Smooth muscle cell (in vitro differentiated cells): Measurements from ENCODE around the gene KLF1. TPM values are rescaled to one million over a fixed set of nuclear protein-coding genes. Genes with fewer than 3 reads are reported as not detected.
A peak's percentile ranks its signal among the peaks of the same experiment; 100 is the strongest.
"Not testable (repeated sequence)": the region's sequence is repeated elsewhere in the genome, so short reads cannot be mapped to it uniquely, and the experiment has no call there.

Source experiments
- DNase-seq: peaks from one replicate; lab custom pipeline; 2025; ENCODE audit not compliant: unreplicated experiment; lab: John Stamatoyannopoulos, UW
- H2AFZ ChIP-seq: fragments of 200-600 bp; sonication (generic); 2 replicates; pipeline ENCODE4 v1.6.0; 2016; ENCODE audit warnings: antibody characterized with exemption, low read depth, mild to moderate bottlenecking
- H3F3A ChIP-seq: fragments of 200-600 bp; sonication (generic); 2 replicates; pipeline ENCODE4 v1.6.0; 2017; ENCODE audit warnings: antibody characterized with exemption, low read depth
- H3K27ac ChIP-seq: fragments of 200-600 bp; sonication (generic); 2 replicates; pipeline ENCODE4 v1.5.1; 2016; ENCODE audit warnings: low read depth, mild to moderate bottlenecking
- H3K27me3 ChIP-seq: fragments of 200-600 bp; sonication (generic); 2 replicates; pipeline ENCODE4 v1.6.1; 2016; ENCODE audit warnings: low read depth, mild to moderate bottlenecking
- H3K36me3 ChIP-seq: fragments of 200-600 bp; sonication (generic); 2 replicates; pipeline ENCODE4 v1.5.1; 2016; ENCODE audit warnings: low read depth
- H3K4me1 ChIP-seq: fragments of 200-600 bp; sonication (generic); 2 replicates; pipeline ENCODE4 v1.5.1; 2016; ENCODE audit warnings: low read depth
- H3K4me2 ChIP-seq: fragments of 200-600 bp; sonication (generic); 2 replicates; pipeline ENCODE4 v1.6.0; 2016; ENCODE audit warnings: mild to moderate bottlenecking
- H3K4me3 ChIP-seq: fragments of 200-600 bp; sonication (generic); 2 replicates; pipeline ENCODE4 v1.5.1; 2016; ENCODE audit warnings: mild to moderate bottlenecking
- H3K79me2 ChIP-seq: fragments of 200-600 bp; sonication (generic); 2 replicates; pipeline ENCODE4 v1.6.0; 2016; ENCODE audit warnings: low read depth, mild to moderate bottlenecking
- H3K9ac ChIP-seq: fragments of 200-600 bp; sonication (generic); 2 replicates; pipeline ENCODE4 v1.6.0; 2016; ENCODE audit warnings: low read depth
- H3K9me3 ChIP-seq: fragments of 200-600 bp; sonication (generic); replicated peaks from 2 replicates; pipeline ENCODE4 v1.5.1; 2016; ENCODE audit warnings: low read depth
- H4K20me1 ChIP-seq: fragments of 200-600 bp; sonication (generic); 2 replicates; pipeline ENCODE4 v1.6.0; 2016; ENCODE audit warnings: low read depth
- WGBS: methylation state at CpG from one replicate; pipeline ENCODE4 v1.1.7; 2016; ENCODE audit warnings: low lambda C conversion rate; 5-methylcytosine and 5-hydroxymethylcytosine counted together
- polyA plus RNA-seq: library from polyadenylated mRNA; unstranded; fragments of >200 nt; fragmentation: Nextera tagmentation; extraction: Ambion mirVana; gene quantifications from 2 replicates; pipeline ENCODE4 v1.2.1, GENCODE V29; 2016
- total RNA-seq: library from RNA; depleted of rRNA; stranded (reverse); fragments of >200 nt; gene quantifications from 2 replicates; pipeline ENCODE4 v1.2.3, GENCODE V29; 2014
- TF ChIP-seq, protein P1 (sequence below): fragments of 200-600 bp; sonication (generic); IDR thresholded peaks from 2 replicates; pipeline ENCODE4 v1.5.1; 2017; ENCODE audit warnings: borderline replicate concordance, mild to moderate bottlenecking, antibody characterized with exemption; ENCODE audit not compliant: insufficient read depth, poor library complexity, severe bottlenecking

KLF1 gene
- total and polyA plus RNA-seq, 2 experiments from 2014 or later: 0.09 TPM; not detected in 1

DNA sequence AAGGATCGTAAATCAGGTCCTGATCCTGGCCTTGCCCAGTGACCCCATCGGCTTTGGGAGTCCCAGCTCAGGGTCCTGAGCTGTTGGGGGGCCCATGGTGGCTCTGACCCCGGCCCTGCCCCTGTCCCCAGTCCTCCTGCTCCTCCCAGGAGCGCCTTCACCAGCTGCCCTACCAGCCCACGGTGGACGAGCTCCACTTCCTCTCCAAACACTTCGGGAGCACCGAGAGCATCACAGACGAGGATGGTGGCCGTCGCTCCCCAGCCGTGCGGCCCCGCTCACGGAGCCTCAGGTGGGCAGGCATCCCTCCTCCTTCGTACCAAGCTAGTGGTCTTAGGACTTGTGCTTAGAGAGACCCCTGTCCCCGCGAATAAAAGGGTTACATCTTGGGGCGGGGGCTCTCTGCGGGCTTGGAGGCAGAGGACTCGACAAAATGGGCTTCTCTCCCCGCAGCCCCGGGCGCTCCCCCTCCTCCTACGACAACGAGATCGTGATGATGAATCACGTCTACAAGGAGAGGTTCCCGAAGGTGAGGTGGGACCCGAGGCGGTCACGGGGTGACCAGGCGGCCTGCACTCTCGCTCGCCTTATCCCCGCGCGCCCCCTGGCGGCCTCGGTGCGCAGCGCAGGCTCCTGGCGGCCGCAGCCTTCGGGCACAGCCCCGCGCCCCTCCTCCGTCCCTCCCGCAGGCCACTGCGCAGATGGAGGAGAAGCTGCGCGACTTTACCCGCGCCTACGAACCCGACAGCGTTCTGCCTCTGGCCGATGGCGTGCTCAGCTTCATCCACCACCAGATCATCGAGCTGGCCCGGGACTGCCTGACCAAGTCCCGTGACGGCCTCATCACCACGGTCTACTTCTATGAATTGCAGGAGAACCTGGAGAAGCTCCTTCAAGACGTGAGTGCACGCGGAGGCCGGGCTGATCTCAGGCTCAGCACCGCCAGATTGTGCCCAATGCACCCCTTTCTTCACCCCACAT is 39.6 kb downstream of the KLF1 start:
- TF ChIP-seq, protein P1, sequence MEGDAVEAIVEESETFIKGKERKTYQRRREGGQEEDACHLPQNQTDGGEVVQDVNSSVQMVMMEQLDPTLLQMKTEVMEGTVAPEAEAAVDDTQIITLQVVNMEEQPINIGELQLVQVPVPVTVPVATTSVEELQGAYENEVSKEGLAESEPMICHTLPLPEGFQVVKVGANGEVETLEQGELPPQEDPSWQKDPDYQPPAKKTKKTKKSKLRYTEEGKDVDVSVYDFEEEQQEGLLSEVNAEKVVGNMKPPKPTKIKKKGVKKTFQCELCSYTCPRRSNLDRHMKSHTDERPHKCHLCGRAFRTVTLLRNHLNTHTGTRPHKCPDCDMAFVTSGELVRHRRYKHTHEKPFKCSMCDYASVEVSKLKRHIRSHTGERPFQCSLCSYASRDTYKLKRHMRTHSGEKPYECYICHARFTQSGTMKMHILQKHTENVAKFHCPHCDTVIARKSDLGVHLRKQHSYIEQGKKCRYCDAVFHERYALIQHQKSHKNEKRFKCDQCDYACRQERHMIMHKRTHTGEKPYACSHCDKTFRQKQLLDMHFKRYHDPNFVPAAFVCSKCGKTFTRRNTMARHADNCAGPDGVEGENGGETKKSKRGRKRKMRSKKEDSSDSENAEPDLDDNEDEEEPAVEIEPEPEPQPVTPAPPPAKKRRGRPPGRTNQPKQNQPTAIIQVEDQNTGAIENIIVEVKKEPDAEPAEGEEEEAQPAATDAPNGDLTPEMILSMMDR: peak; percentile 100
- Histone ChIP-seq H3K4me1 (no peaks in the 10 kb centered on the region), H3K9ac (peak overlapping the region; percentile 52)

DNA sequence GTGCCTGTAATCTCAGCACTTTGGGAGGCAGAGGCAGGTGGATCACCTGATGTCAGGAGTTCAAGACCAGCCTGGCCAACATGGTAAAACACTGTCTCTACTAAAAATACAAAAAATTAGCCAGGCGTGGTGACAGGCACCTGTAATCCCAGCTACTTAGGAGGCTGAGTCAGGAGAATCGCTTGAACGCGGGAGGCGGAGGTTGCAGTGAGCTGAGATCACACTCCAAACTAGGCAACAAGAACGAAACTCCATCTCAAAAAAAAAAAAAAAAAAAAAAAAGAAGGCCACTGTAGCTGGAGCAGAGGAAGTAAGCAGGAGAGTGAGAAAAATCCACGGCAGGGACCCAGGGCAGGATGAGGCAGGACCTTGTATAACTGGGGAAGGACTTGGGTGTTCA is 40.4 kb downstream of the KLF1 start:
- not testable (repeated sequence) for H2AFZ ChIP-seq, H3K4me1 ChIP-seq, H3K9me3 ChIP-seq, H3K9ac ChIP-seq, H3K27ac ChIP-seq, DNase-seq, H3K36me3 ChIP-seq, H4K20me1 ChIP-seq, H3K4me2 ChIP-seq, H3K79me2 ChIP-seq, H3F3A ChIP-seq, H3K27me3 ChIP-seq, H3K4me3 ChIP-seq
- 96% methylated on average over 7 of the region's 7 CpGs for WGBS

More for the DNA sequence above, 39.6 kb downstream of the KLF1 start:
- Histone ChIP-seq H3K79me2 (no peaks in the 10 kb centered on the region), H4K20me1 (no peaks in the 10 kb centered on the region), H3K36me3 (no peaks in the 10 kb centered on the region), H3K9me3 (no peaks in the 10 kb centered on the region), H3F3A (no peaks in the 10 kb centered on the region), H3K27ac (no peak overlapping the region), H3K27me3 (no peaks in the 10 kb centered on the region), H2AFZ (peak overlapping the region; percentile 85), H3K4me3 (peak overlapping the region; percentile 37), H3K4me2 (peak overlapping the region; percentile 87)
- peak; percentile 87 for DNase-seq
- WGBS: 20% methylated on average over 65 of the region's 69 CpGs

DNA sequence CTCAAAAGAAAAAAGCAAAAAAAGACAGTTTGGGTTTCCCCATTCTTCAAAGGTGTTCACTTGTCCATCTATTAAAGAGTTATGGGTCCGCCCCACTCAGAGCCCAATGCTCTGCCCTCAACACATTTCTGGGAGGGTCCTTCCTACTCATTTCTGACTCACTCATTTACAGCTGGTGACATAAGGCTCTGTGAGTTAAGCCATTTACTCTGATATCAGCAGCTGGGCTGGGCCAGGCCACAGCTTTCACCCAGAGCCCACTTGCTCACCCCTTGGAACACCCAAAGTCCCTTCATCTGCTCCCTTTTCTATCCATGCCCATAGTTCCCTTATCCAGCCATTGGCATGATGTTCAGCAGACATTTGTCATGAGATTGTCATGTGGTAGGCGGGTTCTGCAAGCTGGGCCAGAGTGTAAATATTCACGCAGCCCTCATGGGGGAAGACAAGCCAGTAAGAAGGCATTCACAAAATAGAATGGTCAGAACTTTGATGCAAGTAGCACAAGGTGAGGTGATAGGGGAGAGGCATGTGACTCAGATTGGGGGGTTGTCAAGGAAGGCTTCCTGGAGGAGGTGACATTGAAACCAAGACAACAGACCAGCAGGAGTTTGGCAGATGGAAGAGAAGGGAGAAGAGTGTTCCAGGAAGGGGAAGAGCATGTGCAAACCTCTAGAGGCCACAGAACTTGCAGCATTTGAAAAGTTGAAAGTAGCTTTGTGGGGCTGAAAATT is 42.8 kb downstream of the KLF1 start:
- H2AFZ ChIP-seq: no peak overlapping the region
- H3K27me3 ChIP-seq: peaks cover 19% of the 10 kb centered on the region
- DNase-seq: no peak
- no peak overlapping the region for H3K27ac ChIP-seq
- TF ChIP-seq, protein P1: no peak
- no peak overlapping the region for H3K4me2 ChIP-seq
- H3K36me3 ChIP-seq: no peaks in the 10 kb centered on the region
- no peak overlapping the region for H3K9ac ChIP-seq
- no peak overlapping the region for H3K4me3 ChIP-seq
- H4K20me1 ChIP-seq: no peaks in the 10 kb centered on the region
- H3K4me1 ChIP-seq: peaks cover 5% of the 10 kb centered on the region
- no peaks in the 10 kb centered on the region for H3K79me2 ChIP-seq
- peaks cover 13% of the 10 kb centered on the region for H3F3A ChIP-seq
- WGBS: 85% methylated on average over 3 of the region's 3 CpGs
- H3K9me3 ChIP-seq: no peaks in the 10 kb centered on the region

DNA sequence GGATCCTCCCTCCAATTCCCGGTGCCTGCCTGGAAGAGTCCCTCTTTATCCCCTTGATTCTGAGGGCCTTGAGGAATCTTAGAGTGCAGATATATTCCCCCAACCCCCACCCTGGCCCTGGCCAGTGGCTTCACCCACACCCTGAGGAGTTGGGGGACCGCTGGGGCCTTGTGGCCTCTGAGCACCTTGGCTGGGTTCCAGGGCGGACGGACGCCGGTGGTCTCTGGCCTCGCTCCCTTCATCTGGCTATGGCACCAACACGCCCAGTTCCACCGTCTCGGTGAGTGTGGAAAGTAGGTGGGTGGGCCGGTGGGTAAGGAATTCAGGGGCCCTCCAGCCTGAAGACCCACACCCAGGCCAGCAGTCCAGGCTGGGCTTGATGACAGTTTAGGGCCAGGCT is 43.7 kb downstream of the KLF1 start:
- no peak overlapping the region for H3K27ac ChIP-seq

More for the DNA sequence above, 43.7 kb downstream of the KLF1 start:
- no peak for DNase-seq
- 98% methylated on average over 11 of the region's 11 CpGs for WGBS
- Histone ChIP-seq H3K9me3 (no peaks in the 10 kb centered on the region), H2AFZ (no peak overlapping the region), H3K36me3 (no peaks in the 10 kb centered on the region), H3K9ac (no peak overlapping the region), H4K20me1 (no peaks in the 10 kb centered on the region), H3K27me3 (peaks cover 27% of the 10 kb centered on the region), H3K4me1 (peaks cover 5% of the 10 kb centered on the region), H3K79me2 (no peaks in the 10 kb centered on the region), H3K4me2 (no peak overlapping the region), H3F3A (peaks cover 13% of the 10 kb centered on the region), H3K4me3 (no peak overlapping the region)
- TF ChIP-seq, protein P1: no peak
